Measurements from ENCODE around the gene RXFP4.
"Not testable (repeated sequence)": the region's sequence is repeated elsewhere in the genome, so short reads cannot be mapped to it uniquely, and the experiment has no call there.

RXFP4 gene

DNA sequence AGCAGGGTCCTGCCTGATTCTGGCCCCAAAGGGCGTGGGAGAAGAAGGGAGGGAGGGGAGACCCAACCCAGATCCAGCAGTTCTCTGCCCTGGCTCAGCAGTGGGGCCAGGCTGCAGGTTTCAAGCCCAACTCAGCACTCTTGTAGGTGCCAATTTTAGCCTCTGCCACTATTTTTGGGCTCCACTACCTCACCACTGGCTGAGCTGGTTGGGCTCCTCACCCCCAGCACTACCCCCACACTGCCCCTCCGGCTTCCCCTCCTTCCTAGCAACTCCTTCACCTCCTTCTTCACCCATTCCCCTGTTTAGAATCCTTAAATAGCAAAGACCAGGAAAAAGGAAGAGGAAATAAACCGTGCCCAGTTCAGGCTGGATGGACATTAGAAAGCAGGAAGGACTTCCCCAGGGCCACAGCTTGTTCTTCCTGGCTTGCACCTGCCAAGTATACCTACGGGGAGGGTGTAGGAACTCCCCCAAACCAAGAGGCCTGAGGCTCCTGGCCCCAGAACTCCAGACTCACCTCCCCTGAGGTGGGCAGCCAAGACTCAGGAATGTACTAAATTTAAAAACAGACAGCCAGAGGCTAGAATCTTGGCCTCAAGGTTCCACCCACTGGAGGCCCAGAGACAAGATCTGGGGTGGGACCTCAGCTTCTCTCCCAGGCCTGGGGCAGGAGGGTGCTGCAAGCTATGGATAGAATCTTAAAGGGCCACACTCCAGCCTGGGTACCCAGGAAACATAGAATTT lies 38.3 kb downstream of the RXFP4 start:
- FAIRE-seq: no peak

DNA sequence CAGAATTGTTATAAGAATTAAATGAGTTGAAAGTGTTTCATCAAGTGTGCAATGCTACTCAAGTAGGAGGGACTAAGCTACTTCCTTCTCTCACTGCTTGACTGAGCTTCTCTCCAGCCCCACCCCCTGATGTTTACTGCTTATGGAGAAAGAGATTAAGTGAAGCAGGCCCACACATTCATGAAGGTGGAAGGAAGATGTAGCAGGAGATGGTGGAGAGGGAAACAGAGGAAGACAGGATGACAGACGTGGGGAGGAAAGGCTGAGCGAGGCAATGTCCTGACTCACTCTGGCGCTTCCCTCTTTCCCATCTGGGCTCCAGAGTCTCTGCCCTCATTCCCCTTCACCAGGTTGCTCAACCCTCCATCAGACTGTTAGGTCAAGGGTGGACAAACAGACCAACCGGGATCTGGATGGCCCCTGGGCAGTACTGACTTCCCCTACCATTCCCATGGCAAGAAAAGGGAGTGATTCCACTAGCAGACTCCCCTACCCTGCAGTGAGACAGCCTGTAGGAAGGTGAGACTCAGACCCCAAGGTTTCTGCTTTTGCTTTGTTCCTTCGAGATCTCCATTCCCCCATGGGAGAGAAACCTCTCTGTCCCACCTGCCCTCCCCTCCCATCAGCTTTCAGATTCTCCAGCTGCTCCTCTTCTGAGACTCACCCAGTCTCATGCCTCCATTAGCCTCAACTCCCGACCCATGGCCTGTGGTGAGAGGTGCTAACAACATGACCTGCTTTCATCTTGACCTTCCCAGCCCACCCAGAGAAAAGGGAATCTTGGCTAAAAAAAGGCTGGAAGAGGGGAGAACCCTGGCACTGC lies 40.0 kb downstream of the RXFP4 start:
- FAIRE-seq: no peak

DNA sequence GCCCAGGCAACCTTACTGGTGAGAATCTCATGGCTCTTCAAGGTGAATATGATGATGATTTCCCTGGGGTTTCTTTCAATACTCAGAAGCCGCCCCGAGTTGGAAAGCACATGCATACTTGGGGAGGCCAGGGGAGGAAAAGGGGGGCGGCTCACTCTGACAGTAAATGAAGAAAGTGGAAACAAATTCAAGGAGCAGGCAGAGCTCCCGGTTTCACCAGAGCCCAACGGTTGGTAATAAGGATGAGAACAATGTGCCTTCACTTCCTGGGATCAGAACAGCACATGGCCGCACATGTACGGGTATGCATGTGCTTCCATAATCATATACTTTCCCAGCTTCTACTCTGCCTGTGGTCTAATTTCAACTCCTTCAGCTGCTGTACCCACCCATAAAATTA lies 40.7 kb downstream of the RXFP4 start:
- no peak for FAIRE-seq

DNA sequence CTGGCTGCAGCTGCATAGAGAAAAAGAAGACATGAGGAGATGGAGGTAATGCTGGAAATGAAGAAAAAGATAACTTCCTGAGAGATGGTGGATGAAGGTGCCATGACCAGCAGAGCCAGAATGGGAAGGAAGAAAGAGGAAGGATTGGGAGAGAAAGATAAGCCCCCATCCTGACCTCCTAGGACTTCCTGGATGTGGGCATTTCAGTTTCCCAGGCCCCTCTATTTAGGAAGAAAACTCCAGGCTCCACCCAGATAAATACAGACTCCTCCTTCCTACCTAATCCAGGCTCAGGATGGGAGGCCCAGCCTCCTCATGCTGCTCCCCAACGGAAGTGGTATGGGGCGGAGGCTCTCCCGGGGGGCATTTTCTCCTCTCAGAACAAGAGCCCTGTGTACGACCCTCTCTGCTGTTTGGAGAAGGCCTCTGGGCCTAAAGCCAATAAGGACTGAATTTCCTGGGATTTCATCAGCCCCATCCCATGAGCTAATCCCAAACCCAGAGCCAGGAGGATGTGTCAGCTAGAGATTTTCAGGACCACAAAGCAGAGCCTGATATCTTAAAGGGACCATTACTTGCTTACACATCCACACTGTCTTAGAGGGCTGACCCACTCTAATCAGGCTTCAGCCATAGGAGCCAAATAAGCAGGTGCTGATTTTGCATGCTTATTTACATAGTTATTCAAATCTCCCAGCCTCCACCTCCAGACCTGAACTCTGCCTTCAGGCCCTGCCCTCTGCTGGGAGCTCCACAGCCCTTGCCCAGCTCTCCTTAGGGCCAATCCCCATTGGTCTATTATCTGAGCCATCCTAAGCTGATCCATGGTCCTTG lies 42.0 kb downstream of the RXFP4 start:
- FAIRE-seq: no peak

DNA sequence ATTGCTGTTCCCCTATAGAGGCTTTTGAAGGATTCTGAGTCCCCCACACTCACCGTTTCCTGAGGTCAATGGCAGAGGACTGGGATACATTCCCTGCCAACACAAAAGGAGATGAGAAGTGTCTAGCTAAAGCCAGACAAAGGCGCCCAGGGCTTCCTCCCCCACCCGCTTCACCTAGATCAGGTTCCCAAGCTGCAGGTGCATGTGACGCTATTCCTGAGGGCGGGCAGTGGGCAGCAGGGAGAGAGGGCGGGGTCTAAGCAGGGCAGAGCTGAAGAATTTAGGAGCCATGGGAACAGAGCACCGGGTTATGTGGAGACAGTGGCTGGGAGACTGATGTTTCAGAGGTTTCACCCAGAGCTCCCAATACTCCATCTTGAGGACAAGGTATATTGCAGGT lies 42.9 kb downstream of the RXFP4 start:
- no peak for FAIRE-seq

DNA sequence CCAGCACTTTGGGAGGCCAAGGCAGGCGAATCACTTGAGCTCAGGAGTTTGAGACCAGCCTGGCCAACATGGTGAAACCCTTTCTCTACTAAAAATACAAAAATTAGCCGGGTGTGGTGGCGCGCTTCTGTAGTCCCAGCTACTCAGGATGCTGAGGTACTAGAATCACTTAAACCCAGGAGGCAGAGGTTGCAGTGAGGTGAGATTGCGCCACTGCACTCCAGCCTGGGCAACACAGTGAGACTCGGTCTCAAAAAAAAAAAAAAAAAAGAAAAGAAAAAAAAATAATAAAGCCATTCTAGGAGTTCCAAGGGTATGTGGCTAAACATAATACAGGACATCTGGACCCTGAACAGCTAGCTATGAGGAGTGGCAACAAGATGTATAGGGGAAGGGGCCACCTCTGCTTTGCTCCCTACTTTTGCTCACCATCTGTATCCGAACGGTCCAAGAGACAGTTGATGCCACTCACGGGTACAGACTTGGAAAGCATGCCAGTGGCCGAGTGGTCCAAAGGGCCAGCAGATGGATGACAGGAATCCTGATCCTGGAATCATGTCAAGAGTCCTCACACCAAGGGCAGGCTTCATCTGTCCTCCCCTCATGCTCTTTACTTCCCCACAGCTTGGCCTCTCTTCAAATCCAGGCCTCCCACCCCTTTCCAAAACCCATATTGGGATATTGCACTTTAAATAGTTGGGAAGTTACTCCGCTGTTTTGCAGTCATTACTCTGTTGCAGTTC lies 43.6 kb downstream of the RXFP4 start:
- not testable (repeated sequence) for FAIRE-seq

DNA sequence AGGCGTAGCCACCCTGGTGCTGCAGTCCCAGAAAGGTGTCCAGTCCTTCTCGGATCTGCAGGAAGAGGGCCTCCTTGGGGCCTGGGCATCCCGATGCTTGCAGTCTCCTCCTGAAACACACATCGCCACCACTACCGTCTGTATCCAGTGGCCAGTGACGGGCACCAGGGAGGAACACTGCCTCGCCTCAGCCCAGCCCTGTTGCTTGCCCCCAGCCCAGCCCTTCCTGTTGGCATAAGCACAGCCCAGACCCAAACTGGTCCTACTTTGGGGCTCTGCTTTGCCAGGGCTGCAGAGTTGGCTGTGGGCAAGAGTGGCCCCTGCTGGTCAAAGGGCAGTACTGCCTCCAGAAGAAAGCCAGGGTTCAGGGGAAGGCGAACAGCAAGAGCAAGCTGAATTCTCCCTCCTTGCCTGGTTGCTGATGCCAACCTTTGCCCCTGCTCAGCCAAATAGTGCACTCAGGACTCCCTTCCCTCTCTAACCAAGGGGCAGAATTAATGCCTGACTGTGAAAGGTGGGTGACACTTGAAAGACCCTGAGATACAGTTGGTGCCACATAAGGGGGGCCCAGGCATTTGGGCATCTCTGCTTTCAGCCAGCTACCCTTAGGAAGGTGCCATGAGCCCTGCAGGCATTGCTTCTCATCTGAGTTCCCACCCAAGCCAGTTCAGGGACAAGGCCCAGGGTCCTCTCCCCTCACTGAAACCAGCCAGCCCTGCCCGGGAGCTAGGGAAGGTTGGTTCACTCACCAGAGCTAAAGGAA lies 48.0 kb downstream of the RXFP4 start:
- no peak for FAIRE-seq

DNA sequence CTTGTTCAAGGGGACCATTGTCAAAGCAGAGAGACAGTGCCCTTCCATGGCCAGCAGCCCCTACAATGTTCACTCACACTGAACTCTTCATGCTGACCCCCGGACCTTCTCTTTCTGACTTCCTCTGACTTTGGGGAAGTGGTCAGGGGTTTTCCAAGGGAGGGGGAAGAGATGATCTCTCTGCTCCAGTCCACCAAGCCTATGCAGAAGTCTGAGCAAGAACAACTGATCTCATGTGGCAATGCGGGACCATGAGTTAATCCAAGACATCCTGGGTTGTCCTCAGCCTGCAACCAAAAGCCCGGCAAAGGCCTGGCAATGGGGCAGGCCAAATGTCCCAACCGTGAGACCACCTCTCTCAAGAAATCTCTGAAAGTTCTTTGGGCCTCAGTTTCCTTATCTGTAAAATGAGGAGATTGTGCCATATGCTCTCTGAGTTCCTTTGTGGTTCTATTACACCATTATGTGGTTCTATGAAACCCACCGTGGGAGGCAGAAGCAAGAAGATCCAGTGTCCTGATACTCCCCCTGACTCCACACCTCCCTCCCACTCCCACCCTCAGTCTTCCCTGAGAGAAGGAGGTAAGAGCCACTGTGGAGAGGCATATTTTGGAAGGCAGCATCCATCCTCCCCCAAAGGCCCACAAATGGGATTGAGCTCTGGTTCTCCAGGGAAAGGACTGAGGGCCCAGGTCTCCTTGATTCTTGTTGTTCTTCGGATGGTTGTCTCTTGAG lies 48.7 kb downstream of the RXFP4 start:
- FAIRE-seq: no peak

All from A204.1 (cell line).